AG20443 (cell line): ENCODE results near the gene SLC50A1.
A peak's percentile ranks its signal among the peaks of the same experiment; 100 is the strongest.

ENCODE experiments used
- DNase-seq: peaks from one replicate; pipeline ENCODE4 v3.0.0; 2012; ENCODE audit warnings: low spot score, mixed read lengths

Gene SLC50A1

DNA sequence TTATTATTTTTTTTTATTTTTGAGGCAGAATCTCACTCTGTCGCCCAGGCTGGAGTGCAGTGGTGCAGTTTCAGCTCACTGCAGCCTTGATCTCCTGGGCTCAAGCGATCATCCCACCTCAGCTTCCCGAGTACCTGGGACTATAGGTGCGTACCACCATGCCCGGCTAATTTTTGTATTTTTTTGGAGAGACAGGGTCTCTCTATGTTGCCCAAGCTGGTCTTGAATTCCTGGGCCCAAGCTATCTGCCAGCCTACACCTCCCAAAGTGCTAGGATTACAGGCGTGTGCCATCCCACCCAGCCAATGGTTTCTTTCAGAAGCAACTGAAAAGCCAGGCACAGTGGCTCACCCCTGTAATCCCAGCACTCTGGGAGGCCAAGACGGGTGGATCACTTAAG lies 35.2 kb downstream of the SLC50A1 start:
- DNase-seq, result no peak

DNA sequence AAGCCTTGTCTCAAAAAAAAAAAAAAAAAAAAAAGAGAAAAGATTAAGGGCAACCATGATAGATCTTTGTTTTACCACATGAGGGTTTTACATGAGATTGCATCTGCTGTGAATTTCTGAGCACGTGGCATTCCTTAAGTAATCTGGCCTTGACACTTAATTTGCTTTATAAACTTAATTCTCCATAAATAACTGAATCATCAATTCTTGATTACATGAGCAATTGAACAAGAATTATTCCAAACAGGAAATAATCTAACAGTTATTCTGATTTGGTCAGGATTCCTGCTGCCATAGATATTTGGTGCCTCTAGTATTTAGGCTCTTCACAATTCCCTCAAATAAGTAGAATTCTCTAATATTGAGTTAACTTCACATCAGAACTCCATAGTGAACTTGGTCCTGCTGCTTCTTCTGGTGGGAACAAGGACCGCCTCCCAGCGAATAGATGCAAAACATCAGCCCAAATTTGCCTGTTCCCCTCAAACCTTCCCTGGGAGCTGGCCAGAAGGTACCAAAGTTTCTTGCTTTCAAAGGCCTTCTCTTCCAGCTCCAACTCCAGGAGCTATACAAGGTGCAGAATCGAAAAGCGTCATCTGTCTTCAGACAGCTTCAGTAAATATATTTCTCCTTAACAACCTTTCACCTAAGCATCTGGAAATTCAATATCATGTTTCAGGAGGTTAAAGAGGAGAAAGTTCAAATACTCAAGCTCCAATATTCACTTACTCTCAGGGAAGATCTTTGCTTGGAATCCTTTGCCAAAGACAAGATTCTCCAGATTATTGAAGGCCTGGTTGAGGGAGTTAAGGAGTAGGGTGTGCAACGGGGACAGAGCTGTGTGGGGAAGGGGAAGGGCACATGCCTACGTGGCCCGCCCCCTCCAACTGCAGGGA lies 36.4 kb downstream of the SLC50A1 start:
- DNase-seq, result no peak

DNA sequence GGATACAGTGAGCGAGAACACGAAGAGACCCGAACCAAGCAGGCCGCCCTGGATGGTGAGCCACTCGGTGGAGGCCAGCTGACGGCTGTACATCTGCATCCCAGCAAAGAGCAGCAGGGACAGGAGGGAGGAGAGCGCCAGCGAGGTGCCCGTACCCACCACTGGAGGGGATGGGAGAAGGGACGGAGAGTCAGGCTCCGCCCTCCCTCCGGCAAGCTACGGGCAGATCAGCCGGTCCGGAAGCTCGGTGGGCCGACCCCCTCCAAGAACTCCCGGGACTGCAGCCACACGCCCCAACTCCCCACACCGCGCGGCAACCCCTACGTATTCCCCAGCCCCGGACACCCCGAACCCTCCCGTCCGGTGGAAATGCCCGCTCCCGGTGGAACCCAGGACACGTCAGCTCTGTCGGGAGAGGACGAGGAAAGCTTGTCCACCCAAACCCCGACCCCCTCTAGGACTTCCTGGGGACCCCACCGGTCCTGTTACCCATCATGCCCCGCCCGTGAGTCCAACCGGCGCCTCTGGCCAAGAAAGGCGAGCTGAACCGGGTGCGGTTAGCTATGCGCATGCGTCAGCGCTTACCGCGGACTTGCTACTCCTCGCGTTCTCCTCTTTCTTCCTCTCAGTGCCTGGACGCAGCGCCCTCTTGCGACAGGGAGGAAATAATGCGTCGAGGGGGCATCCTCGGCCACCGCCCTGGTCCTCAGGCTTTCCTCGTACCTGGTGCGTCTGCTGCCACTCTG lies 37.3 kb downstream of the SLC50A1 start, which contains the start of gene KRTCAP2:
Gene KRTCAP2, minus strand, starts transcription at position 573 of the 746 bp plus-strand sequence. Its CDS starts 80 bp downstream, at position 493.
- peak; percentile 99 for DNase-seq

DNA sequence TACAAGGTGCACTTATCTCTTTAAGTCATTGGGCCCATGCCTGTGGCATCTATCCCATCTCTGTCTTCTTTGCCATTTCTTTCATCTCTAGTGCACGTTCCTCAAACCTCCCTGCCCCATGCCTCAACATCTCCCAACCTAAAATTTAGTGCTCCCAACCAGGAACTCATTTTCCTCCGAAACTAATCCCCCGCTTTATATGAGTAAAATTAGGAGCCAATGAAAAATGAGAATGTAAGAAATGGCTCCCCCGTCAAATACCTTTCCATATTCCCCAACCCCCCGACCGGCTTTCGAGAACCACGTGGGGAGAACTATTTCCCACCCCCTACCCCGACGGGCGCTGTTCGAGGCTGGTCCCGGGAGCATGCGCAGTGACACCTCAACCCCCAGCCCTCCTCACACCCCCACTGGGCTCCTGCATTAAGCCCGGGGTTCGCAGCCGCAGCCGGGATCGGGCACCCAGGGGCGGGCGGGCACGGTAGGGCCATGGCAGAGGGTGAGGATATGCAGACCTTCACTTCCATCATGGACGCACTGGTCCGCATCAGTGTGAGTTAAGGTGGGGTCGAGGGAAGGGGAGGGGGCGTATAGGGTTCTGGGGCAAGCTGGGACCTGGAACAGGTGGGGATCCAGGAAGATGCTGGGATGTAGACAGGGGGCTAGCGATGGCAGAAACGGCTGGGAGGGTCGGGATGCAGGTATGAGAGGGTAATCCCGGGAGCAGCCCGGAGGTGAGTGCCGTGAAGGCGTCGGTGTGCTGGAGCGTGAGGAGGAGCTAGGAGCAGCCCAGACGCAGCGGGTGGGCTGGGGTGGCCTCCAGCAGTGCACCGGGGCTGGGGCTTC lies 38.0 kb downstream of the SLC50A1 start, which contains the start of gene TRIM46:
Gene TRIM46, plus strand, starts transcription at position 372 of the 846 bp plus-strand sequence. Its CDS starts 118 bp downstream, at position 490.
- peak; percentile 80 for DNase-seq

DNA sequence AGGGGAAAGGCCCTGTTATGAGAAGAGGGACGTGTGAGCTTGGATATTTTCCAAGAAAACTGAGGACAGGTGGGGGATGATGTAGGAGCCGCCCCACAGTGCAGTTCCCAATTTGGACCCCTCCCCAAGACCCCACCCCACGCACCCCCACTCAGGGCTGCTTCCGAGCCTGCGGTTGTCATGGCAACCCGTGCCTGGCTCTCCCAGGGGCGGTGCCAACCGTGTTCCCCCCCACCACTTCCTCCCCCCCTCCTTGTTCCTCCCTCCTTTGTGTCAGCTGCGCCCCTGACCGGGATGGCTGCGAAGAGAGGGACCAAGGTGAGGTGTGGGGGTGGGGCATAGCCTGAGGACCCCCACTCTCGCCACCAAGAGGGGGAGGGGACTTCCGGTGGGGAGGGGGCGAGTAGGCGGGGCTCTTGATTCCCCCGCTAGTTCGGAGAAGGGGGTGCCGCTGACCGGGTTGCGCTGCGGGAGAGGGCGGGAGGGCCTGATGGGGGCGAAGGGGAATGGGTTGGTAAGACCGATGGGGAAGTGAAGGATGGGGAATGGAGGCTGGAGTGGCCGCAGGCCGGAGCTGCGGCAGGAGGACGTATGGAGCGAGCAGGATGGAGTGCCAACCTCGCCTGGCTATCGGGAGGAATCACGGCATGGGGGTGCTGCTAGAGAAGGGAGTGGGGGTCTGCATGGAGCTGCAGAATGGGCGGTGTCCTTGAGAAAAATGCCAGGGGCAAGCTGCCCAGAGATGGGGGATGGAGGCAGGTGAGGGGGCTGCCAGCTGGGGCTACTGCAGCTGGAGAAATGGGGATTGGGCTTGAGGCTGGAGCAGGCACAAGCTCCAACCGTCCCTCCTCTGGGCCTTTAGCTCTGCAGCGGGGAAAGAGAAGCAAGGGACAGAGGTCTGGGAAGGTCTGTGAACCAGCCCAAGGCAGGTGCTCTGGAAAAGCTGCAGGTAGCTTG lies 39.0 kb downstream of the SLC50A1 start:
- DNase-seq, result peak; percentile 55

DNA sequence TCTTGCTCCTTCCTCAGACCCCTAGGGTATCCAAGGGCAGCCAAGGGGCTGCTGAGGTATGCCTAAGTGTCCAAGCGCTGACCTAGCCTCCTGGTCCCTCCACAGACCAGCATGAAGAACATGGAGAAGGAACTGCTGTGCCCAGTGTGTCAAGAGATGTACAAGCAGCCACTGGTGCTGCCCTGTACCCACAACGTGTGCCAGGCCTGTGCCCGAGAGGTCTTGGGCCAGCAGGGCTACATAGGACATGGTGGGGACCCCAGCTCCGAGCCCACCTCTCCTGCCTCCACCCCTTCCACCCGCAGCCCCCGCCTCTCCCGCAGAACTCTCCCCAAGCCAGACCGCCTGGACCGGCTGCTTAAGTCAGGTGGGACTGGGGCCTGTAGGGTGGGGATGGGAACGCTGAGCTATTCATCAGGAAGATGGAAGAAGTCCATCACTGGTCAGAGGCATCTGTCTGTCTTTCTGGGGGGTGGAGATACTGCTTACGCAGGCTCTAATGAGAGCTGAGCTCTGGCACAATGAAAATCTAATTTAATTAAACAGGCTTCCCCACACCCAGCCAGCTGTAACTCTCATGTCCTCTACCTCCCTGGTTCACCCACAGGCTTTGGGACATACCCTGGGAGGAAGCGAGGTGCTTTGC lies 39.8 kb downstream of the SLC50A1 start:
- DNase-seq, result no peak

DNA sequence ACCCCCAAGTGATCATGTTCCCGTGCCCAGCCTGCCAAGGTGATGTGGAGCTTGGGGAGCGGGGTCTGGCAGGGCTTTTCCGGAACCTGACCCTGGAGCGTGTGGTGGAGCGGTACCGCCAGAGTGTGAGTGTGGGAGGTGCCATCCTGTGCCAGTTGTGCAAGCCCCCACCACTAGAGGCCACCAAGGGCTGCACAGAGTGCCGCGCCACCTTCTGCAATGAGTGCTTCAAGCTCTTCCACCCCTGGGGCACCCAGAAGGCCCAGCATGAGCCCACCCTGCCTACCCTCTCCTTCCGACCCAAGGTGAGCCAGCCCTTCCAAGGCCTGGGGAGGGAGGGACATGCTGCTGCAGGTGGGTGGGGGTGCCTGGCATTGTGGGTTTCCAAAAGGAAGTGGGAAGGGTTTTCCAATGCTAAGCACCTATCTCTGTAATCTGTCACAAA lies 40.3 kb downstream of the SLC50A1 start:
- DNase-seq, result no peak

DNA sequence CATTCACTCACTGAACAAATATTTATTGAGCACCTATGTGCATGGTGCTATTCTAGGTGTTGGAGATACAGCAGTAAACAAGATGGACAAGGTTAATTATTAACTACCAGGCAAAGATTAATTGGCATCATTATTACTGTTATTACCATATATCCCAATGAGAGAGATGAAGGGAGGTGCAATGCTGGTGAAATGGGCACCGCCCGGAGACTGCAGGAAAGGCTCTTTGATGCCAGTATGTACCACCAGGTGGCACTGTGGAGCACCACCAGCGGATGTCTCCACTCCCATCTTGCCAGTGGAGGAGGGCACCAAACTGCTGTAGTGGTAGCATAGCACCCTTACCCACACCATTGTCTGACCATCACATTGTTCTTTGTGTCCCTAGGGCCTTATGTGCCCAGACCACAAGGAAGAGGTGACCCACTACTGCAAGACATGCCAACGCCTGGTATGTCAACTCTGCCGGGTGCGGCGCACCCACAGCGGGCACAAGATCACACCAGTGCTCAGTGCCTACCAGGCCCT lies 41.0 kb downstream of the SLC50A1 start:
- DNase-seq, result peak; percentile 93

DNA sequence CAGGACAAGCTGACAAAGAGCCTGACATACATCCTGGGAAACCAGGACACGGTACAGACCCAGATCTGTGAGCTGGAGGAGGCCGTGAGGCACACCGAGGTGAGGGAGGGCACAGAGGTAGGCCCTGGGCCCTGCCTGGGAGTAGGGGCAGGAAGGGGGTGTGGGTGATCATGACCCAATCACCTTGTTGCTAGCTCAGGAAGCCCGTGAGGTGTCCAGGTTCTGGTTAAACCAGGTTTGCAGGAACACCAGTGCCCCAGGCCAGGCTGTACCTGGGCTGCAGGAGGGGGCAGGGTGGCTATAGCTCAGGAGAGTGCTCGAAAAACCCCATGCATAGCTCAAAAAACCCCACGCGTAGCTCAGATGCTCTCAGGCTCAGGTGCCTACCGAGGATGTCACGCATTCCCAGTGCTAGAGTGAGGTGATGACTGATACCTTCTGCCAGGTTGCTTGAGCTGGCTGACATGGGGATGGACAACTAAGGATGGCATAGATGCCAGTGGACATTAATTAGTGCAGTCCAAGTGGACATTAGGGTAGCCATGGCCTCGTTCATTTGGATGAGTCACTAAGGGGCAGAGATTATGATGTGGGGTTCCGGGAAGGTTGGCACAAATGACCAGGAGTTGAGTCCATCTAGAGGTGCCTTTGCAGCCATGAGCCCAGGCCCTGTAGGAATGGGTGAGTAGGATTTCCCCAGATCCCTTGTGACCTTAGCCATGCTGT lies 41.7 kb downstream of the SLC50A1 start:
- DNase-seq, result no peak

DNA sequence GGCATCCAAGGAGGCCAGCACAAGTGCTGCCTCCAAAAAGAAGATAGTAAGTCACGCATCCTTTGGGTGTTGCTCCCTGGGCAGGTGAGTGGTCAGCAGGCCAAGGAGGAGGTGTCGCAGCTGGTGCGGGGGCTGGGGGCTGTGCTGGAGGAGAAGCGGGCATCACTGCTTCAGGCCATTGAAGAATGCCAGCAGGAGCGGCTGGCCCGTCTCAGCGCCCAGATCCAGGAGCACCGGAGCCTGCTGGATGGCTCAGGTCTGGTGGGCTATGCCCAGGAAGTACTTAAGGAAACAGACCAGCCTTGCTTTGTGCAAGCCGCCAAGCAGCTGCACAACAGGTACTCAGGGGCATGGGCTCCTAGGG lies 42.2 kb downstream of the SLC50A1 start:
- DNase-seq, result no peak

DNA sequence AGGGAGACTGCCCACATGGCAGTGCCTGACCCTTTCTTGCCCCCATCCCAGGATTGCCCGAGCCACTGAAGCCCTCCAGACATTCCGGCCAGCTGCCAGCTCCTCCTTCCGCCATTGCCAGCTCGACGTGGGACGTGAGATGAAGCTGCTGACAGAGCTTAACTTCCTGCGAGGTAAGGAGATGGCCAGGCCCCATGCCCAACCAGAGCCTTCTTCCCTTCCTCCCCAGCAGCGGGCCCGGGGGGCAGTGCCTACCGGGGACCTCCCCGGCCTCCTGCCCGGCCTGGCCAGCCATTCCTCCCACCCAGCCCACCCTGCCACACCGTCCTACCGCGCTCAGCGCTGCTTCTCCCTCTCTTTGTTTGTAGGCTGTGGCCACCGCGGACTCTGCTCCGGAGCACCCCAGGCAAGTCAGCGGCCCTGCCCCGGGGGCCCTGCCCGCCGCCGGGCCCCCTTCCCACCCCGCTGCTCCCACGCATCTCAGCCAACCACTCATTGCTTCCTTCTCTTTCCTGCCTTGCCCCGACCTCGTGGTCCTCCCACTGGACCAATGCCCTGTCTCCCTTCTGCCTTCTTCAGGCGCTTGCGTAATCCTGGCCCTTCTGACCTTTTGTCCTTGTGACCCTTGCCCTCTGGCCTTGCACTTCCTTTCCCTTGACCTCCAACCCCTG lies 42.9 kb downstream of the SLC50A1 start:
- no peak for DNase-seq

DNA sequence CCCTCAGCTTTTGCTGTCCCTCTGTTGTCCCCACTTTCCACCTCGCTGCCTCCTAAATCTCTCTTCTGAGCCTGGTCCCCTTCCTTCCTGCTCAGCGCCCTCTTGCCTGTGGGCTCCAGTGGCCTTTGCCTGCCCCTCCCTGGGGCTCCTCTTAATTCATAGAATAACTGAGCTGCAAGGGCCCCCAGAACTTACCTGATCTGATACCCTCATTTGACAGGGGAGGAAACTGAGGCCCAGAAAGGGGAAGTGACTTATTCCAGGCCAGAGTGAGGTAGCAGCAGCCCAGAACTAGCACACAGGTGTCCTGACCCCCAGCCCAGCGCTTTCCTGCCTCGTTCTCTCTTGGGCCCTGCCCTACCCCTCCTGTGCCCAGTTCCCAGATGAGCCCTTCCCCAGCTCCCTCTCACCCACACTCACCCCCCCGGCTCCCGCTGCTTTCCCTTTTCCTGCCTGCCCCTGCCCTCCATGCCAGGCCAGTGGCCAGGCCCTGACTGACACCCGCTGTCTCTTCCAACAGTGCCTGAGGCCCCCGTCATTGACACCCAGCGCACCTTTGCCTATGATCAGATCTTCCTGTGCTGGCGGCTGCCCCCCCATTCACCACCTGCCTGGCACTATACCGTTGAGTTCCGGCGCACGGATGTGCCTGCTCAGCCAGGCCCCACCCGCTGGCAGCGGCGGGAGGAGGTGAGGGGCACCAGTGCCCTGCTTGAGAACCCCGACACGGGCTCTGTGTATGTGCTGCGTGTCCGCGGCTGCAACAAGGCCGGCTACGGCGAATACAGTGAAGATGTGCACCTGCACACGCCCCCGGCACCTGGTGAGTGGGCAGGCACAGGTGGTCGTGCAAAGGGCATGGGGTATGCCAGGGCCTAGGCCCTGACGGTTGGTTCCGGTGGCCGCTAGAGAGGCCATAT lies 43.7 kb downstream of the SLC50A1 start:
- DNase-seq, result no peak

DNA sequence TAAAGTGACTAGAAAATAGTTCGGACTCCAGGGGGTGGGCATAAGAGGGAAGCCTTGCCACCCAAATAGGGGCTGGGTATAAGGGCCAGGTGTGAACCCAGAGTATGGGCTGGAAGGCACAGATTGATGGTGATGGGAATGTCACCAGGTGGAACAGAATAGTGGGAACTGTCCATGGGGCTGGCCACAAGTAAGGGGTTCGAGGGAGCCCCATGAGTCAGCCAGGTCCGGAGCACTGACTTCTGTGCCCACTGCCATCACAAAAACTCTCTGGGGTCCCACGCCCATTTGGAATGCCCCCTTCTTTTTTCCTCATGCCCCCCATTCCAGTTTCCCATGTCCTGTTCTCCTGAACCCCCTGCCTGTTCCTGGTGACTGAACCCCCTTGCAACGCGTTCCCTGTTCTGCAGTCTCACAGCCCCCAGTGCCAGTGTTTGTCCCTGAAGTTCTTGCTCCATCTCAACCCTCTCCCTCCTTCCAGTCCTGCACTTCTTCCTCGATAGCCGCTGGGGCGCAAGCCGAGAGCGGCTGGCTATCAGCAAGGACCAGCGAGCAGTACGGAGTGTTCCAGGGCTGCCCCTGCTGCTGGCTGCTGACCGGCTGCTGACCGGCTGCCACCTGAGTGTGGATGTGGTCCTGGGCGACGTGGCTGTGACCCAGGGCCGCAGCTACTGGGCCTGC lies 45.9 kb downstream of the SLC50A1 start:
- no peak for DNase-seq

DNA sequence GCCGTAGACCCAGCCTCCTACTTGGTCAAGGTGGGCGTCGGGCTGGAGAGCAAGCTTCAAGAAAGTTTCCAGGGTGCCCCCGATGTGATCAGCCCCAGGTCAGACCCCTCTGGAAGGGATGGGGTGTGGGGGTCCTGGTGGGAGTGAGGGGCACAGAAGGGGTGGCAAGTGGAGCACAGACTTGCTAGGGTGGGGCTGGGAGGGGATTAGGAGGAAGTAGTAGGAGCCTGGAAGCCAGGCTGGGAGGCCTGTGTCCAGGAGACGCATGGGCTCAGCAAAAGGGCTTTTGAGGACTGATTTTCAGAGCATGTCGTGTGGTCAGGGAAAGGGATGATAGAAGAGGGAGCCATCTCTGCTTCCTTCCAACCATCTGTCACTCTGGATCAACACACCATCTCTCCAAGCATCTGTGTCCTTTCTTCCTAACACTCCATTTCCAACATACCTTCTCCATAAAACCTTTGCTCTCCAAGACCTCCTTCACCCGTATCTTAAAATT lies 46.4 kb downstream of the SLC50A1 start:
- no peak for DNase-seq

DNA sequence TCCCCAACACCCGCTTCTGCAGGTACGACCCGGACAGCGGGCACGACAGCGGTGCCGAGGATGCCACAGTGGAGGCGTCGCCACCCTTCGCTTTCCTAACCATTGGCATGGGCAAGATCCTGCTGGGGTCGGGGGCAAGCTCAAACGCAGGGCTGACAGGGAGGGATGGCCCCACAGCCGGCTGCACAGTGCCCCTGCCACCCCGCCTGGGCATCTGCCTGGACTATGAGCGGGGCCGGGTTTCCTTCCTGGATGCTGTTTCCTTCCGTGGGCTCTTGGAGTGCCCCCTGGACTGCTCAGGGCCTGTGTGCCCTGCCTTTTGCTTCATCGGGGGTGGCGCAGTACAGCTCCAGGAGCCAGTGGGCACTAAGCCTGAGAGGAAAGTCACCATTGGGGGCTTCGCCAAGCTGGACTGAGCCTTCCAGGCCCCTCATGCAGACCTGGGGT lies 48.1 kb downstream of the SLC50A1 start:
- no peak for DNase-seq

DNA sequence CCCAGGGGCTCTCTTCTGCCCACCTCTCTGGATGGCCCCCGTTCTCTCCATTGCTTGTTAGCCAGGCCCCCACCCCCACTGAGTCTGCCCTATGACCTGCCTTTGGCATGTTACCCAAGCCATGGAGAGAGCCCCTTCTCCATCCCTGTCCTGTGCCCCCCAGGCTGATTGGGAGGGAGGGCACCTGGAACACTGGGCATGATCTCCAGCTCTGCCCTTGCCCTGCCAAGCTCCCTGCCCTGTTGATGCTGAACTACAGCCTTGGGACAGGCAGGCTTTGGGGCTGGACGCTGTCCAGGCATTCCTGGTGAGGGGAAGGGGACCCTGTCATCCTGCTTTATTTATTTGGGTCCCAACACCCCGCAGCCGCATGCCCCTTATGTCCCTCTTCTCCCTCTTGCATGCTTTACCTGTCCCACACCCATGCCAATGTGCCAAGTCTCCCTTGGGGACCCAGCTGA lies 48.7 kb downstream of the SLC50A1 start:
- no peak for DNase-seq
